Measurements from ENCODE around the gene ABCC2.
"Not testable (repeated sequence)": the region's sequence is repeated elsewhere in the genome, so short reads cannot be mapped to it uniquely, and the experiment has no call there.

GRCh38 chr10:99840859-99841258, 58.4 kb downstream of the ABCC2 start:
- TF ChIP-seq CTCF, POLR2A, EP300 (IDR thresholded peaks at IDR 0.05): not testable (repeated sequence)
